GM19438 (cell line): ENCODE results near the gene TRDMT1.

ENCODE experiments used
- ATAC-seq: cut with Tn5 transposase; IDR thresholded peaks from one replicate; pipeline ENCODE4 v1.9.1; 2021; ENCODE audit warnings: low read depth; ENCODE audit not compliant: unreplicated experiment

The TRDMT1 gene

GRCh38 chr10:17213646-17214349, 12.3 kb upstream of the TRDMT1 start:
- ATAC-seq: no peak

DNA sequence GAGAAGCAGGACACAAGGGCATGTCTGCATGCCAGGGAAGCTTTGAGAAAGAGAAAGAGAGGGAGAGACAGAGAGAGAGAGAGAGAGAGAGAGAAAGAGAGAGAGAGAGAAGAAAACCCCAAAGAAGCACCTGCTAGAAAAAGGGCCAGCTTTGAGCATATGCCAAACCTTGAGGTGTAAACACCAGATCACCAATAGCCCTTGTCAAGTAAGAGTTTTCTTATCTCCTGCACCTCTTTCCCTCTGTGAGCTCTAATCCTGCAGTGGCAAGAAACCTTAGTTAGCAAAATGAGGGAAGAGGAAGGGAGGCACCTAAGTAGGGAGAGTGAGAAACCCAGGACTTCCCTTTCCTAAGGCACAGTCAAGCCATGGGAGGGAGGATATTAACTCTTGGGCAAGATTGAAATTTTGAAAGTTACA, 11.3 kb upstream of the TRDMT1 start:
- ATAC-seq: no peak

- ATAC-seq: no peak
Observed at GRCh38 chr10:17210361-17210760, 8.9 kb upstream of the TRDMT1 start.

DNA sequence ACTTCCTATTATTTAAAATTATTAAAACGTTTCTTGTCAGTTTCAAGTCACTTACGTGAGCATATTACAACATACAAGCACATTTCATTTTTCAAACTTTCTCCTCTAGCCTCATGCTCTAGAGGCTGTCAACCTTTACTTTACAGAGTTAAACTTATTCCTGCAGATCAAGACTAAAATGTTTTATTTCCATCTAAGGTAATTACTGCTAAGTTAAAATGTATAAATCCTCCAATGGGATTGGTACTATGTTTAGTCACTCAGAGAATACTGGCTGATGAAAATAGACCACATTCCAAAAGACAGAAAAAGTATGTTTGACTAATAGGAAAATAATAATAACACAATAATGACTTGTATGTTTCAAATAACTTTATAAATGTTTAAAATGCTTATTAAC, 8.4 kb upstream of the TRDMT1 start:
- no peak for ATAC-seq

GRCh38 chr10:17209302-17209701, 7.8 kb upstream of the TRDMT1 start:
- ATAC-seq: no peak

DNA sequence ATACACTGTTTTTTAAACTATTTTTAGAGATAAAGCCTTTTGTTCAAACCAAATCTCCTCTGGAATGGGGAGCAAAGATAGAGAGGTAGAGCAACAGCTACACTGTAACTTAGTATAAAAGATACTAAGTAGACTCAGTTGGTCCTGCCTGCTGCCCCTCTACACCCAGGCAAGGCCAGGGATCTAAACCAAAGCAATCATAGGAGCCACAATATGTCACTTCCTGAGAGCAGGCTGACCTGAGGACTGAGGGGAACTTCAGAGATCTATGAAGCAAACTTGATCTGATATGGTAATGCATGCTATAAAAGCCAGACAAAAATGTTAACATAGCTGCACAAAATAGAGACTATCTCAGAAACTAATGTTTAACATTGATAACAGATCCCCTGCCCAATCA, 7.0 kb upstream of the TRDMT1 start:
- no peak for ATAC-seq

DNA sequence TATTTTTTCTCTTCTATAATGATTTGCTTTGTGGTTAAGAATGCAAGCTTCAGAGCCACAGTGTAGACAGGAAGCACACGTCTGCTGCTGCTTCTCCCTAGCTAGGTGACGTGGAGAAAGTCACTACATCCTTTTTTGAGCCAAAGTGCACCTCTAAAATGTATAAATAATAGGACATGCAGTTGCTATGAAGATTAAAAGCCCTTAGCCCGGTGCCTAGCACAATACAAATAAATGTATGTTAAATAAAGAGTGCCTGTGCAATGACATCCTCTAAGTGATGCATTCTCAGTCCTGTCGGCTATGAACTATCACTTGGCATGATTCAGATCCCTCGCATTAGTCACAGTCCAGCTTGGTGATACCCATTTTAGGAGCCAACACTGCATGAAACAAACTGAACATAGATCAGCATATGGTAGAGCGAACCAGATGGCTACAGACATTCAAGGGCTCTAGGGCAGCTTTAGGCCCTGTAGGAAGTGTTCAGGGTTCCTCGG, 4.8 kb upstream of the TRDMT1 start:
- peak; percentile 57 for ATAC-seq

DNA sequence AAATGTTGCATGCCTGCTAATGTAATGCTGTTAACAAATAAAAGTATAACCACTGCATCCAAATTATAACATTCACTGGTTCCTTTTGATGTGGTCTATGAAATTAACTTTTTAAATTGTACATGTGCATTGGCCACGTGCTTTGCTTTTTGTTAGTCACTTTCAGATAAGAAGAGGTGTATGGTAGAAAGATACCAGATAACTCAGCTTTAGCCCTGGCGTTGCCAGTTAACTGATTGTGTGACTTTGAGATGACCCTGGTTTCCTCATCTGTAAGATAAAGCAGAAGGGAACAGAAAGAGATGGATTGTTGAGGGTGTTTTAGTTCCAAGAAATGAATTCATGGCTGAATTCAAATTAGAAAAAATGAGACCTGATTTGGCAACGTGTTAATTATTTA, 1.9 kb upstream of the TRDMT1 start:
- ATAC-seq: no peak

GRCh38 chr10:17202999-17203398, 1.5 kb upstream of the TRDMT1 start:
- no peak for ATAC-seq

GRCh38 chr10:17202506-17202905, 1.0 kb upstream of the TRDMT1 start:
- no peak for ATAC-seq

- ATAC-seq: no peak
Observed at GRCh38 chr10:17201794-17202116, 283 bp upstream of the TRDMT1 start.

- ATAC-seq: no peak
Observed at GRCh38 chr10:17200001-17200911, 1.2 kb downstream of the TRDMT1 start.

DNA sequence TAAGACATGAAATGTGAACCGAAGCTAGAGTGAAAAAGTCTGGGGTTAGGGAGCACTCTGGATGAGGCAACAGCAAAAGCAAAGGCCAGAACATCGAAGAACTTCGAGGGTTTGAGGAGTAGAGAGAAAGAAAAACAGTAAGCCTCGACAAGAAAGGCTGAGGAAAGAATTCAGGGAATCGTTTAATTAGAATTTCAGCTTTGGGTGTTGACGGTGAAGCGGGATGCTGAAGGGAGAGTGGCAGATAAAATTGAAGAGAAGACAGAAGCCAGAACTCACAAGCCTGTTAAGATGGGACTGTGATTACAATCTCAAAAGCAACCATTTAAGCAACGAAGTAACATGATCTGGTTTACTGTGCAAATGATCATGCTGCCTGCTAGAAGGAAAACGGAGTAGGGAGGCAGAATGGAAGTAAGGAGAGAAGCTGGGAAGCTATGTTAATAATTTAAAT, 2.1 kb downstream of the TRDMT1 start:
- ATAC-seq: no peak

DNA sequence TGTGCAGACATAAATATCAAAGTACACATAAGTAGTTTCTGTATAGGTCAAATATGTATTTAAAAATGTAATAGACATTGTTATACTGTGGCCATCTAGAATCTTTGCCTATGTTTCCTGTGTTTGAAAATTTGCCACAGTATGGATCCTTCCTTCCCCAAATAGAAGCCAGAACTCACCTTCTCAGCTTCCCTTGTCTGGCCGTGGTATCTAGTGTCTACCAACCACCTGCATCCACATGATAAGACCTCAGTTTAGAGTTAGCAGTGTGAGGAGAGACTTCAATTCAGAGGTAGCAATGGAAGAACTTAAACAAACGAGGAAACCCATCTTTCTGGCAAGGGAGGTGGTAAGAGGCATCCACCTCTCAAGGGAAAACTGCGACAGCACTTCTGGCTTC, 4.9 kb downstream of the TRDMT1 start:
- ATAC-seq: no peak

- no peak for ATAC-seq
Observed at GRCh38 chr10:17196045-17196444, 5.4 kb downstream of the TRDMT1 start.

DNA sequence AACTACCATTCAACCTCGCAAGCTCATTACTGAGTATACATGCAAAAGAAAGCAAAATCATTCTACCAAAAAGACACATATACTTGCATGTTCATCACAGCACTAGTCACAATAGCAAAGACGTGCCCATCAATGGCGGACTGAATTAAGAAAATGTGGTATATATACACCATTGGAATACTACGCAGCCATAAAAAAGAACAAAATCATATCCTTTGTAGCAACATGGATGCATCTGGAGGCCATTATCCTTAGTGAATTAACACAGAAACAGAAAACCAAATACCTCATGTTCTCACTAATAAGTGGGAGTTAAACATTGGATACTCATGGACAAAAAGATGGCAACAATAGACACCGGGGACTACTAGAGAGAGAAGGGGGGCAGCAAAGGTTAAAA, 6.4 kb downstream of the TRDMT1 start:
- no peak for ATAC-seq

DNA sequence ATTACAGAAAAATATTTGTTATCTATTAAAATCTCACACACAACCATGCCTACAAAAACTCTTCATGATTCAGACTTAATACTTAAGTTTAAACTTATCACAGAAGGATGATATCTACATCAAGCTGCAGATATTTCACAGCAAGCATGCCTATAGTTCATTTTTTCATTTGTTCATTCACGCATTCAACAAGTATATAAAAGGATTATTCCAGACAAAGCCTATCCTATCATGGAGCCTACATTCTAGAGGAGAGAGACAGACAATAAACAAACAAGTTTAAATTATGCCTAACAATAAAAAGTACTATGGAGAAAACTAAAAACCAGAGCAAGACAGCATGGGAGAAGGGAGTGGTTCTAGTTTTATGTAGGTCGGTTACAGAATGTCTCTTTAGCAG, 10.9 kb downstream of the TRDMT1 start:
- no peak for ATAC-seq

DNA sequence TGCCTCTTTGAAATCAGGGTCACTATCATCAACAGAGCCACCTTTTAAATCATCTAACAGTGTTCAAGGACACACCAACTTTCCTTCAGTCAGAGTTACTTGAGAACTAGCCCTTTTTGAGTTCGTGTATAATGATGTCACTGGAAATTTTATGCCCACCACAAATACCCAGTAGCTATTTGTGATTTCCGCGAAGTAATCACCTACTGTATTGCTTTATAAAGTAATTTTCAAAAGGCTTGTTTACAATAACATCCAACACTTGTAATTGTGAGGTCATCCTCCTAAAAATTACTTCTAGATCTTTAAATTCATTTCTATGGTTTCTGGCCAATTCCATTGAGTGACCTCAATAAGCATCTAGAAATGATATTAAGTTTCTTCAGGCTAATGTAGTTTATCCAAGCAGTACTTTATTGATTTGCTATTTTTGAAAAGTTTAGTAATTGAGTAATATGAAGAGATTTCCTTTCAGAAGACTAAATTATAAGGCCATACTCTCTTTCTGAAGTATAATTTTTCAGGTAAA, 12.8 kb downstream of the TRDMT1 start:
- ATAC-seq: no peak

DNA sequence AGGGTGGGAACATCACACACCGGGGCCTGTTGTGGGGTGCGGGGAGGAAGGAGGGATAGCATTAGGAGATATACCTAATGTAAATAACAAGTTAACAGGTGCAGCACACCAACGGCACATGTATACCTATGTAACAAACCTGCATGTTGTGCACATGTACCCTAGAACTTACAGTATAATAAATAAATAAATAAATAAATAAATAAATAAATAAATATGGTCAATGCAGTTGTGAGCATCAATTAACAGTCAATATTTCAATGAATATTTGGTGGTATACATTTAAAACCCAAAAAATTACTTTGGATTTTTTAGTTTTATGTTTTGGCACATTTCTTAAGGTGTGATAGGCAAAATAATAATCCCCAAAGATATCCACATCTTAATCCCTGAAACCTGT, 15.6 kb downstream of the TRDMT1 start:
- no peak for ATAC-seq

GRCh38 chr10:17183110-17183509, 18.4 kb downstream of the TRDMT1 start:
- no peak for ATAC-seq

- ATAC-seq: no peak
Observed at GRCh38 chr10:17181751-17182150, 19.7 kb downstream of the TRDMT1 start.

- no peak for ATAC-seq
Observed at GRCh38 chr10:17181110-17181509, 20.4 kb downstream of the TRDMT1 start.
